SK-N-SH treated with all-trans-retinoic acid at 6 μM for 48 hours (cell line): ENCODE results near the gene LCN1.

Experiments used
- RARB ChIP-seq: fragments of 250-450 bp; sonication (Bioruptor Pico); IDR thresholded peaks from 2 replicates; pipeline ENCODE4 v1.8.0; 2021; ENCODE audit warnings: mild to moderate bottlenecking, moderate library complexity
- ZFP30 ChIP-seq: fragments of 450-650 bp; formaldehyde crosslinking; IDR thresholded peaks from 2 replicates; pipeline ENCODE4 v1.5.0; 2022; ENCODE audit warnings: mild to moderate bottlenecking, moderate library complexity
- ZNF70 ChIP-seq: fragments of 450-650 bp; formaldehyde crosslinking; IDR thresholded peaks from 2 replicates; pipeline ENCODE4 v1.5.0; 2020; ENCODE audit warnings: mild to moderate bottlenecking, moderate library complexity

DNA sequence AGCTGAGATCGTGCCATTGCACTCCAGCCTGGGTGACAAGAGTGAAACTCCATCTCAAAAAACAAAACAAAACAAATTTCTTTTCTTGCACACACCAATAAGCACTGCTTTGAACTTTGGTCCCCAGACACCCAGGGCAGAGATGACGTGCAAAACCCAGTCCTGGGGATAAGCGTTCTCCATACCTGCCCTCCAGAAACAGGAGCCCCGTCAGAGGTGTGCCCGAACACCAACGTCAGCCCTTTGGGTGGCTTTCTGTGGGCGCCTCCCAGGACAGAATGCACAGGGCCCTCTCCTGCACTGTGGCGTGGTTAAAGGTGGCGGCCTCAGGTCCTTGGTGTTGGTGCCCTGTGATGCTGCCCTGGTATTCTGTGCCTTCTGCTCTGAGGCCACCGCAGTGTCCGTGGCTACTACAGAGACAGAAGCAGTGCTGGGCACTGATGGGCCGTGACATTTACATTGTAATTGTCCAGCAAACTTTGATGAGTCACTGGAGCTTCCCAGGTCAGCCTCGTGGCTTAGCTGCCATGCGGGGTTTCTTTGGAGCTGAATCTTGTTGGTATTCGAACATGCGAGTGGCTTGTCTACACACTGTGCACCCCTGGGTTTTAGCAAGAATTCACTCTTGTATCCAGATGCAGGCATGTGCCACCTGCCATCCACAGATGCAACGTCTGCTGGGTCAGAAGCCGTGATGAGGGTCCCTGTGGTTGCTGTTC lies 31.9 kb upstream of the LCN1 start:
- TF ChIP-seq RARB (CRISPR knock-in tag): no peak
- TF ChIP-seq ZFP30 (CRISPR knock-in tag): no peak
- no peak for TF ChIP-seq ZNF70 (CRISPR knock-in tag)
